Lower leg skin (tissue), 4 donors: ENCODE data around the gene DLGAP5. TPM values are rescaled to one million over a fixed set of nuclear protein-coding genes. Genes with fewer than 3 reads are reported as not detected.

Source experiments
- DNase-seq, 2 donors: peaks; one replicate each; pipeline ENCODE4 v3.0.0-alpha.2; 2019; ENCODE audit warnings: low spot score in 2 of 2
- H3K4me3 ChIP-seq: fragments of 200-600 bp; sonication (generic); 2 replicates; pipeline ENCODE4 v1.5.1; 2017; ENCODE audit warnings: mild to moderate bottlenecking, low read depth; ENCODE audit not compliant: poor library complexity, severe bottlenecking
- CTCF ChIP-seq, 3 donors: fragments of 450-650 bp; IDR thresholded peaks; one replicate each; pipeline ENCODE4 v1.5.1; 2016; ENCODE audit warnings: antibody characterized with exemption in 3 of 3, mild to moderate bottlenecking in 3 of 3, moderate library complexity in 2 of 3
- POLR2A ChIP-seq, 2 donors: fragments of 450-650 bp; IDR thresholded peaks; one replicate each; pipeline ENCODE4 v1.6.1; 2016 to 2017; ENCODE audit warnings: antibody characterized with exemption in 2 of 2, mild to moderate bottlenecking in 1 of 2, moderate library complexity in 1 of 2
- WGBS, 2 donors: methylation state at CpG; one replicate each; pipeline ENCODE4 v1.1.5; 2018; 5-methylcytosine and 5-hydroxymethylcytosine counted together
- intact Hi-C: fragments of 100-400 bp; cut with DNase I; formaldehyde crosslinking; loops from one replicate; pipeline ENCODE4 v1.15.0; 2023; ENCODE audit warnings: low total_unique reads
- total RNA-seq, 4 donors: library from RNA; depleted of rRNA; stranded (reverse); fragments of >200 nt; gene quantifications; one replicate each; pipeline ENCODE4 v1.1.0, GENCODE V29; 2016

DLGAP5 gene
- total RNA-seq, 4 donors from 2014 or later: 0.53 to 2.4 (median 1.1) TPM

DNA sequence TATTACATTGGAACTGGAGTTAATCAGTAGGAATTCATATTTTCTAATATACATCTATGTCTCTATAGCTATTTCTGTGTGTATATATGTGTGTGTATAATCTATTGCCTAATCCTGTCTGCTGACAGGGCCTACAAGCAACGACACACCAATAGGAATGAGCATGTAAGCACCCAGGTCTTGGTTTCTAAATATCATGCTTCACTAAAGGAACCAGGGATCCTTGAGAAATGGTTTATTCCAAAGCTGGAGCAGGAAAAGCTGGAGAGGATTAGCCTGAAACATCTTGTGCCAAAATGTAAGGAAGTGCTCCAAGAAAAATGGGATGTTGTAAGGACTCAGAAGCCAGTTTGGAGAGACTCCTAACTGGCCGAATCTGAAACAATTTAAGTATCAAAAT, 91.6 kb downstream of the DLGAP5 start:
- WGBS, 2 donors: 17 to 24% methylated on average over 2 of the region's 2 CpGs
- TF ChIP-seq POLR2A (IDR thresholded peaks at IDR 0.05): no peak
- TF ChIP-seq CTCF (IDR thresholded peaks at IDR 0.05): no peak
- intact Hi-C loops: no loop called here
- no peak overlapping the region for H3K4me3 ChIP-seq
- DNase-seq: no peak

DNA sequence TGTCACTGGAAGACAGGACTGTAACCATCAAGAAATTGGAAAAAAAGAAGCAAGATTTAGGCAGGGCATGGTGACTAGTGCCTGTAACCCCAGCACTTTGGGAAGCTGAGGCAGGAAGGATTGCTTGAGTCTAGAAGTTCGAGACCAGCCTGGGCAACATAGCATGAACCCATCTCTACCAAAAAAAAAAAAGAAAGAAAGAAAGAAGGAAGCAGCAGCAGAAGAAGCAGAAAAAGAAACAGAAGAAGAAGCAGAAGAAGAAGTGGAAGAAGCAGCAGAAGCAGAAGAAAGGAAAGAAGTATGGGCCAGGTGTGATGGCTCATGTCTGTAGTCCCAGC, 92.9 kb downstream of the DLGAP5 start:
- no peak overlapping the region for H3K4me3 ChIP-seq
- WGBS, 2 donors: 79 to 100% methylated on average over 1 of the region's 1 CpG
- intact Hi-C loops: no loop called here
- no peak for TF ChIP-seq POLR2A (IDR thresholded peaks at IDR 0.05)
- TF ChIP-seq CTCF (IDR thresholded peaks at IDR 0.05): no peak
- DNase-seq: no peak

Other genes with a start within 250 kb of the DLGAP5 start
- gene WDHD1, start 164.5 kb downstream of the DLGAP5 start, total RNA-seq: 1 to 10 TPM; 1.1 to 3.8 (median 2.3) TPM
- 1 to 10 TPM; 6.9 to 9.3 (median 7.5) TPM for gene SOCS4, start 164.3 kb downstream of the DLGAP5 start, total RNA-seq
- 10 to 100 TPM; 36.8 to 73.7 (median 54.0) TPM for gene MAPK1IP1L, start 139.9 kb downstream of the DLGAP5 start, total RNA-seq
- 100 to 1,000 TPM; 755 to 857 (median 826) TPM for gene LGALS3, start 62.3 kb downstream of the DLGAP5 start, total RNA-seq
- gene FBXO34, start 79.8 kb upstream of the DLGAP5 start, total RNA-seq: 10 to 100 TPM; 29.7 to 48.1 (median 37.3) TPM
- gene ATG14, start 220.2 kb upstream of the DLGAP5 start, total RNA-seq: 10 to 100 TPM; 14.8 to 24.9 (median 17.2) TPM
- not detected for gene TBPL2, start 249.0 kb upstream of the DLGAP5 start, total RNA-seq